Lower leg skin (tissue), 3 donors: Measurements from ENCODE around the gene CTIF.

Experiments
- CTCF ChIP-seq, 3 donors: fragments of 450-650 bp; IDR thresholded peaks; one replicate each; pipeline ENCODE4 v1.5.1; 2016; ENCODE audit warnings: antibody characterized with exemption in 3 of 3, mild to moderate bottlenecking in 3 of 3, moderate library complexity in 2 of 3
- POLR2A ChIP-seq, 2 donors: fragments of 450-650 bp; IDR thresholded peaks; one replicate each; pipeline ENCODE4 v1.6.1; 2016 to 2017; ENCODE audit warnings: antibody characterized with exemption in 2 of 2, mild to moderate bottlenecking in 1 of 2, moderate library complexity in 1 of 2

- TF ChIP-seq CTCF (IDR thresholded peaks at IDR 0.05) (no peak), POLR2A (IDR thresholded peaks at IDR 0.05) (no peak)
Measured at GRCh38 chr18:48876590-48876989, 337.8 kb downstream of the CTIF start.
